WTC11 (cell line): ENCODE results near the gene LPIN2. TPM values are rescaled to one million over a fixed set of nuclear protein-coding genes. Genes with fewer than 3 reads are reported as not detected.
A peak's percentile ranks its signal among the peaks of the same experiment; 100 is the strongest.

Source experiments
- ATAC-seq: fragments of 200-7000 bp; cut with Tn5 transposase; 2 replicates; pipeline ENCODE4 v1.10.0; 2021; ENCODE audit warnings: mild to moderate bottlenecking, moderate library complexity
- CTCF ChIA-PET: fragments of 300-600 bp; sonication (Branson Sonifier 250); formaldehyde crosslinking; loops from one replicate; lab custom pipeline; 2021; ENCODE audit warnings: antibody characterized with exemption; lab: Charles Lee
- POLR2A ChIA-PET: fragments of 350-600 bp; sonication (Branson Sonifier 250); formaldehyde crosslinking; loops from one replicate; lab custom pipeline; 2021; ENCODE audit warnings: antibody characterized with exemption; lab: Charles Lee
- DNase-seq: peaks from one replicate; pipeline ENCODE4 v3.0.0; 2021; ENCODE audit warnings: low spot score
- H3K27ac Mint-ChIP-seq: 2 replicates; pipeline ENCODE4 v1.8.0; 2021; ENCODE audit warnings: mixed read lengths
- H3K27me3 Mint-ChIP-seq: 2 replicates; pipeline ENCODE4 v1.8.0; 2021; ENCODE audit warnings: low read depth, mild to moderate bottlenecking, moderate library complexity, mixed read lengths
- H3K36me3 Mint-ChIP-seq: 2 replicates; pipeline ENCODE4 v1.8.0; 2021; ENCODE audit warnings: mixed read lengths
- H3K4me1 Mint-ChIP-seq: 2 replicates; pipeline ENCODE4 v1.8.0; 2022; ENCODE audit warnings: mixed read lengths
- H3K4me3 Mint-ChIP-seq: 2 replicates; pipeline ENCODE4 v1.8.0; 2021; ENCODE audit warnings: mild to moderate bottlenecking, moderate library complexity, mixed read lengths
- H3K9me3 Mint-ChIP-seq: 2 replicates; pipeline ENCODE4 v1.8.0; 2021; ENCODE audit warnings: mixed read lengths
- CBFB ChIP-seq: sonication (generic); formaldehyde crosslinking; IDR thresholded peaks from 2 replicates; pipeline ENCODE4 v1.8.1; 2022; ENCODE audit warnings: mild to moderate bottlenecking, low read depth, missing genetic modification reagents
- FOXJ3 ChIP-seq: sonication (generic); formaldehyde crosslinking; IDR thresholded peaks from 2 replicates; pipeline ENCODE4 v1.9.0; 2021; ENCODE audit warnings: missing genetic modification reagents, mild to moderate bottlenecking, borderline replicate concordance
- GABPB1 ChIP-seq: sonication (generic); formaldehyde crosslinking; IDR thresholded peaks from 2 replicates; pipeline ENCODE4 v1.8.1; 2023; ENCODE audit warnings: mild to moderate bottlenecking, missing genetic modification reagents
- GTF2I ChIP-seq: fragments of 250-450 bp; sonication (Bioruptor Pico); conservative IDR thresholded peaks from 2 replicates; pipeline ENCODE4 v1.4.0; 2021; ENCODE audit warnings: mild to moderate bottlenecking
- HMGA2 ChIP-seq: fragments of 250-450 bp; sonication (Bioruptor Pico); IDR thresholded peaks from 2 replicates; pipeline ENCODE4 v1.4.0; 2021; ENCODE audit warnings: mild to moderate bottlenecking, moderate library complexity
- IRF2 ChIP-seq: sonication (generic); formaldehyde crosslinking; IDR thresholded peaks from 2 replicates; pipeline ENCODE4 v1.8.0; 2022; ENCODE audit warnings: low read depth, missing genetic modification reagents, borderline replicate concordance
- JUN ChIP-seq: sonication (generic); formaldehyde crosslinking; IDR thresholded peaks from 2 replicates; pipeline ENCODE4 v1.8.0; 2023; ENCODE audit warnings: mild to moderate bottlenecking, missing genetic modification reagents
- NFYB ChIP-seq: sonication (generic); formaldehyde crosslinking; conservative IDR thresholded peaks from 2 replicates; pipeline ENCODE4 v1.8.0; 2022; ENCODE audit warnings: low read depth, missing genetic modification reagents
- RELA ChIP-seq: sonication (generic); formaldehyde crosslinking; IDR thresholded peaks from 2 replicates; pipeline ENCODE4 v1.8.1; 2022; ENCODE audit warnings: missing genetic modification reagents, mild to moderate bottlenecking, borderline replicate concordance
- RORB ChIP-seq: fragments of 250-450 bp; sonication (Bioruptor Pico); IDR thresholded peaks from 2 replicates; pipeline ENCODE4 v1.9.0; 2021; ENCODE audit warnings: mild to moderate bottlenecking
- SMAD4 ChIP-seq: sonication (generic); formaldehyde crosslinking; IDR thresholded peaks from 2 replicates; pipeline ENCODE4 v1.8.0; 2022; ENCODE audit warnings: mild to moderate bottlenecking, missing genetic modification reagents
- TCF7 ChIP-seq: sonication (generic); formaldehyde crosslinking; IDR thresholded peaks from 2 replicates; pipeline ENCODE4 v1.8.0; 2022; ENCODE audit warnings: mild to moderate bottlenecking, low read depth, missing genetic modification reagents, moderate library complexity
- ZNF263 ChIP-seq: sonication (generic); formaldehyde crosslinking; IDR thresholded peaks from 2 replicates; pipeline ENCODE4 v1.8.1; 2022; ENCODE audit warnings: low read depth, mild to moderate bottlenecking, moderate library complexity, missing genetic modification reagents
- total RNA-seq: library from RNA; stranded (reverse); gene quantifications from 3 replicates; pipeline ENCODE4 v1.2.3, GENCODE V29; 2021
- TF ChIP-seq, protein P1 (sequence below): fragments of 250-450 bp; sonication (Bioruptor Pico); conservative IDR thresholded peaks from 2 replicates; pipeline ENCODE4 v1.9.0; 2021; ENCODE audit warnings: mild to moderate bottlenecking
- TF ChIP-seq, protein P2 (sequence below): sonication (generic); formaldehyde crosslinking; conservative IDR thresholded peaks from 2 replicates; pipeline ENCODE4 v1.8.1; 2022; ENCODE audit warnings: mild to moderate bottlenecking, missing genetic modification reagents
- TF ChIP-seq, protein P3 (sequence below): sonication (generic); formaldehyde crosslinking; IDR thresholded peaks from 2 replicates; pipeline ENCODE4 v1.8.1; 2022; ENCODE audit warnings: low read depth, mild to moderate bottlenecking, moderate library complexity, missing genetic modification reagents, borderline replicate concordance
- TF ChIP-seq, protein P4 (sequence below): sonication (generic); formaldehyde crosslinking; IDR thresholded peaks from 2 replicates; pipeline ENCODE4 v1.8.0; 2022; ENCODE audit warnings: mild to moderate bottlenecking, missing genetic modification reagents
- TF ChIP-seq, protein P5 (sequence below): sonication (generic); formaldehyde crosslinking; IDR thresholded peaks from 2 replicates; pipeline ENCODE4 v1.8.1; 2023; ENCODE audit warnings: mild to moderate bottlenecking, missing genetic modification reagents
- TF ChIP-seq, protein P6 (sequence below): sonication (generic); formaldehyde crosslinking; IDR thresholded peaks from 2 replicates; pipeline ENCODE4 v1.8.1; 2022; ENCODE audit warnings: low read depth, missing genetic modification reagents, borderline replicate concordance
- TF ChIP-seq, protein P7 (sequence below): fragments of 250-450 bp; sonication (Bioruptor Pico); IDR thresholded peaks from 2 replicates; pipeline ENCODE4 v1.8.0; 2021; ENCODE audit warnings: mild to moderate bottlenecking

The LPIN2 gene
- total RNA-seq, 1 experiment from 2014 or later = 11.8 TPM

DNA sequence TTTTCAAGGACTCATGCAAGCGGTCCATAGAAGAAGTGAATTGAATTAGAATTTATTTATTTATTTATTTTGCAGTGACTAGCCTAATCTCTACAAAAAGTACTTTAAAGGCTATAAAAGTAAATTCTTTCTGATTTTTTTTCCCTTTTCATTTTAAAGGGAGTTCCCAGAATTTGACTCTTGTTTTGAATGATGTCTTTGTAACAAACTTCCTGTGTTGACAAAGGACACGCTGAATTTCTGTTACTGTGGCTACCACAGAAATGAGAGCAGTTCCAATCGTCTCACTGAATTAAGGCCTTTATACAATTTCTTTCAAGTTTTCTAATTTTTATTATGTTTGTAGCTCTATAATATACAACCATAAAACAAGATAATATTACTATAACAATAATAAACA is 46.3 kb upstream of the LPIN2 start (continued):
- TF ChIP-seq, protein P1, sequence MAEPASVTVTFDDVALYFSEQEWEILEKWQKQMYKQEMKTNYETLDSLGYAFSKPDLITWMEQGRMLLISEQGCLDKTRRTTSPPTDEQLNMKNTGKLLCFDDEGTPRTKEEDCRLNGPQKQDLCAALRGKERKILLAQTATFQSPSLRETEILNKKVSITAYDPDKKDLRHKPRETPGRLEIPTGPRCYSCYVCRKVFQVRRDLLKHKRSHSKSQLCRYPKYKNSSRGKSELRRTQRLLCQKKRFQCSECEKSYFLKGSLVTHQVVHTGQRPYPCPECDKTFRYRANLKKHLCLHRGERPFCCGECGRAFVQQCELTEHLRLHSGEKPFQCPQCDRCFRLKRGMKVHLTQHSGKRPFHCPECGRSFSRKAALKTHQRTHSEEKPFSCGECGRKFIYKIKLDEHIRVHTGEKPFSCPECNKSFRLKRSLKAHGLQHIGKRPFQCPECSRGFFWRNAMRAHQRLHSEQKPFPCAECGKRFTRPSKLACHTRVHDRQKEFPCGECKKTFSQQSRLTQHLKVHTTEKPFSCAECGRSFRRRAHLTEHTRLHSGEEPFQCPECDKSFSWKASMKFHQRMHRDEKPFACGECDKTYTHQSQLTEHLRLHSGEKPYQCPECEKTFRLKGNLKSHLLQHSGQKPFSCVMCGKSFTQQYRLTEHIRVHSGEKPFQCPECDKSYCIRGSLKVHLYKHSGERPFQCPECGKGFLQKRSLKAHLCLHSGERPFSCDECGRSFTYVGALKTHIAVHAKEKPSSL = no peak
- TF ChIP-seq NFYB (CRISPR knock-in tag) = no peak
- no peak for TF ChIP-seq FOXJ3
- TF ChIP-seq, protein P2, sequence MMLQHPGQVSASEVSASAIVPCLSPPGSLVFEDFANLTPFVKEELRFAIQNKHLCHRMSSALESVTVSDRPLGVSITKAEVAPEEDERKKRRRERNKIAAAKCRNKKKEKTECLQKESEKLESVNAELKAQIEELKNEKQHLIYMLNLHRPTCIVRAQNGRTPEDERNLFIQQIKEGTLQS (CRISPR knock-in tag) = no peak
- TF ChIP-seq, protein P3, sequence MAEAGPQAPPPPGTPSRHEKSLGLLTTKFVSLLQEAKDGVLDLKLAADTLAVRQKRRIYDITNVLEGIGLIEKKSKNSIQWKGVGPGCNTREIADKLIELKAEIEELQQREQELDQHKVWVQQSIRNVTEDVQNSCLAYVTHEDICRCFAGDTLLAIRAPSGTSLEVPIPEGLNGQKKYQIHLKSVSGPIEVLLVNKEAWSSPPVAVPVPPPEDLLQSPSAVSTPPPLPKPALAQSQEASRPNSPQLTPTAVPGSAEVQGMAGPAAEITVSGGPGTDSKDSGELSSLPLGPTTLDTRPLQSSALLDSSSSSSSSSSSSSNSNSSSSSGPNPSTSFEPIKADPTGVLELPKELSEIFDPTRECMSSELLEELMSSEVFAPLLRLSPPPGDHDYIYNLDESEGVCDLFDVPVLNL (CRISPR knock-in tag) = no peak
- TF ChIP-seq, protein P4, sequence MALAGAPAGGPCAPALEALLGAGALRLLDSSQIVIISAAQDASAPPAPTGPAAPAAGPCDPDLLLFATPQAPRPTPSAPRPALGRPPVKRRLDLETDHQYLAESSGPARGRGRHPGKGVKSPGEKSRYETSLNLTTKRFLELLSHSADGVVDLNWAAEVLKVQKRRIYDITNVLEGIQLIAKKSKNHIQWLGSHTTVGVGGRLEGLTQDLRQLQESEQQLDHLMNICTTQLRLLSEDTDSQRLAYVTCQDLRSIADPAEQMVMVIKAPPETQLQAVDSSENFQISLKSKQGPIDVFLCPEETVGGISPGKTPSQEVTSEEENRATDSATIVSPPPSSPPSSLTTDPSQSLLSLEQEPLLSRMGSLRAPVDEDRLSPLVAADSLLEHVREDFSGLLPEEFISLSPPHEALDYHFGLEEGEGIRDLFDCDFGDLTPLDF (CRISPR knock-in tag) = no peak
- no peak for TF ChIP-seq JUN
- TF ChIP-seq IRF2 (CRISPR knock-in tag) = no peak
- TF ChIP-seq TCF7 (CRISPR knock-in tag) = no peak
- TF ChIP-seq ZNF263 (CRISPR knock-in tag) = no peak
- TF ChIP-seq RORB (CRISPR knock-in tag) = no peak
- no peak for TF ChIP-seq CBFB (CRISPR knock-in tag)
- no peak for TF ChIP-seq SMAD4 (CRISPR knock-in tag)
- TF ChIP-seq HMGA2 = no peak

DNA sequence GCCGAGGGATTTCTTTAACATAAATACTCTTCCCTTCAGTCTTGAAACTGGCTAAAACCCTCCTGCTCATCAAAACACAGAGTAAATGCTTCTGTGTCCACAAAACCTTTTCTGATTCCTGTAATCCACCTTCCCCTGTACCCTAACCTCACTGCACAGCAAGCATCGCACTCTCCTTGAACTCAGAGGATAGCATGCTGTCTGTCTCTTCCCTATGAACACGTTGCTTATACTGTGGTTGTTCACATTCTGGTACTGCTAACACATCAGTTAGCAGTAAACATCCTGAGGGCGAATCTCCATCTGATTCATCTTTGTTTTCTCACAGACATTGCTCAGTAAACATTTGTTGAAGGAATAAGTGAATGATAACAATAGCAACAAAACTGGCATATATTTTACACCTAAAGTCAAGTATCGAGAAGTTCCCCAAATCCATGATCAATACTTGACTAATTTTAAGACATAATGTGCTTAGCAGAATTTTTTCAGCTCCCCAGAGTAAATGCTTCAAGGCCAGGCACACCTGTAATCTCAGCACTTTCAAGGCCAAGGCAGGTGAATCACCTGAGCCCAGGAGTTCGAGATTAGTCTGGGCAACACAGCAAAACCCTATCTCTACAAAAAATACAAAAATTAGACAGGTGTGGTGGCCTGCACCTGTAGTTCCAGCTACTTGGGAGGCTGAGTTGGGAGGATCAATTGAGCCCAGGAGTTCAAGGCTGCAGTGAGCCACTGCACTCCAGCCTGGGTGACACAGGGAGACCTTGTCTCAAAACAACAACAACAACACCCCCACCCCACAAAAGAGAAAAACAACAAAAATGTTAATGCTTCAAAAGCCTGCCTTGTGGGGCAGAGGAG is 45.6 kb upstream of the LPIN2 start:
- CTCF ChIA-PET = no interaction called here
- ATAC-seq = no peak
- POLR2A ChIA-PET = no interaction called here

DNA sequence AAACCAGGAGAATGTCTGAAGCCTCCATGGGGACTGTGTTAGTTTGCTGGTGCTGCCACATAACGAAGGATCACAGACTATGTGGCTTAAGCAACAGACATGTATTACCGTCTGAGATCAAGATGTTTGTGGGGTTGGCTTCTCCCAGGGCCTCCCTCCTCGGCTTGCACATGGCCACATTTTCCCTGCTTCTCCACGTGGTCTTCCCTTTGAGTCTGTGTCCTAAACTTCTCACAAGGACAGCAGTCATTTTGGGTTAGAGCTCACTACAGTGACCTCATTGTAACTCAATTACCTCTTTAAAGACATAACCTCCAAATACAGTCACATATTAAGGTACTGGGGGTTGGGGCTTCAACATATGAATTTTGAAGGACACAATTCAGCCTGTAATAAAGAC is 44.6 kb upstream of the LPIN2 start:
- H3K36me3 Mint-ChIP-seq = peaks cover 10% of the 10 kb centered on the region
- peaks cover 18% of the 10 kb centered on the region for H3K9me3 Mint-ChIP-seq
- no peak overlapping the region for H3K4me3 Mint-ChIP-seq
- CTCF ChIA-PET = no interaction called here
- H3K27me3 Mint-ChIP-seq = peaks cover 2% of the 10 kb centered on the region; the same call in 1 of the 2 replicates
- H3K27ac Mint-ChIP-seq = no peak overlapping the region
- no peak for TF ChIP-seq RELA (CRISPR knock-in tag)
- TF ChIP-seq, protein P5, sequence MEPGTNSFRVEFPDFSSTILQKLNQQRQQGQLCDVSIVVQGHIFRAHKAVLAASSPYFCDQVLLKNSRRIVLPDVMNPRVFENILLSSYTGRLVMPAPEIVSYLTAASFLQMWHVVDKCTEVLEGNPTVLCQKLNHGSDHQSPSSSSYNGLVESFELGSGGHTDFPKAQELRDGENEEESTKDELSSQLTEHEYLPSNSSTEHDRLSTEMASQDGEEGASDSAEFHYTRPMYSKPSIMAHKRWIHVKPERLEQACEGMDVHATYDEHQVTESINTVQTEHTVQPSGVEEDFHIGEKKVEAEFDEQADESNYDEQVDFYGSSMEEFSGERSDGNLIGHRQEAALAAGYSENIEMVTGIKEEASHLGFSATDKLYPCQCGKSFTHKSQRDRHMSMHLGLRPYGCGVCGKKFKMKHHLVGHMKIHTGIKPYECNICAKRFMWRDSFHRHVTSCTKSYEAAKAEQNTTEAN (CRISPR knock-in tag) = no peak
- no peak for TF ChIP-seq JUN
- TF ChIP-seq GTF2I (CRISPR knock-in tag) = no peak
- TF ChIP-seq, protein P4 (CRISPR knock-in tag) = no peak
- TF ChIP-seq, protein P6, sequence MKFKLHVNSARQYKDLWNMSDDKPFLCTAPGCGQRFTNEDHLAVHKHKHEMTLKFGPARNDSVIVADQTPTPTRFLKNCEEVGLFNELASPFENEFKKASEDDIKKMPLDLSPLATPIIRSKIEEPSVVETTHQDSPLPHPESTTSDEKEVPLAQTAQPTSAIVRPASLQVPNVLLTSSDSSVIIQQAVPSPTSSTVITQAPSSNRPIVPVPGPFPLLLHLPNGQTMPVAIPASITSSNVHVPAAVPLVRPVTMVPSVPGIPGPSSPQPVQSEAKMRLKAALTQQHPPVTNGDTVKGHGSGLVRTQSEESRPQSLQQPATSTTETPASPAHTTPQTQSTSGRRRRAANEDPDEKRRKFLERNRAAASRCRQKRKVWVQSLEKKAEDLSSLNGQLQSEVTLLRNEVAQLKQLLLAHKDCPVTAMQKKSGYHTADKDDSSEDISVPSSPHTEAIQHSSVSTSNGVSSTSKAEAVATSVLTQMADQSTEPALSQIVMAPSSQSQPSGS = no peak
- TF ChIP-seq, all 79 proteins: peak for 0
- POLR2A ChIA-PET = no interaction called here
- DNase-seq = no peak
- H3K4me1 Mint-ChIP-seq = peaks cover 10% of the 10 kb centered on the region
- no peak for ATAC-seq

More for the DNA sequence above, 45.6 kb upstream of the LPIN2 start:
- Mint-ChIP-seq H3K9me3 (peaks cover 11% of the 10 kb centered on the region), H3K27ac (peak overlapping the region; percentile 81), H3K4me3 (no peak overlapping the region), H3K36me3 (peaks cover 4% of the 10 kb centered on the region), H3K4me1 (peaks cover 16% of the 10 kb centered on the region), H3K27me3 (peaks cover 2% of the 10 kb centered on the region; the same call in 1 of the 2 replicates)
- TF ChIP-seq, protein P7, sequence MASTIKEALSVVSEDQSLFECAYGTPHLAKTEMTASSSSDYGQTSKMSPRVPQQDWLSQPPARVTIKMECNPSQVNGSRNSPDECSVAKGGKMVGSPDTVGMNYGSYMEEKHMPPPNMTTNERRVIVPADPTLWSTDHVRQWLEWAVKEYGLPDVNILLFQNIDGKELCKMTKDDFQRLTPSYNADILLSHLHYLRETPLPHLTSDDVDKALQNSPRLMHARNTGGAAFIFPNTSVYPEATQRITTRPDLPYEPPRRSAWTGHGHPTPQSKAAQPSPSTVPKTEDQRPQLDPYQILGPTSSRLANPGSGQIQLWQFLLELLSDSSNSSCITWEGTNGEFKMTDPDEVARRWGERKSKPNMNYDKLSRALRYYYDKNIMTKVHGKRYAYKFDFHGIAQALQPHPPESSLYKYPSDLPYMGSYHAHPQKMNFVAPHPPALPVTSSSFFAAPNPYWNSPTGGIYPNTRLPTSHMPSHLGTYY (CRISPR knock-in tag) = no peak
- TF ChIP-seq GABPB1 (CRISPR knock-in tag) = peak; percentile 73; the same call in 1 of the 2 replicates
- no peak for DNase-seq
